RWPE2 (cell line): ENCODE data around the gene SPEN.

Experiments
- ATAC-seq: fragments of 200-7000 bp; cut with Tn5 transposase; 3 replicates; pipeline ENCODE4 v1.9.1; 2021; ENCODE audit warnings: low read depth
- DNase-seq: peaks from one replicate; pipeline ENCODE4 v3.0.0-alpha.2; 2020; ENCODE audit warnings: low spot score
- H3K27ac ChIP-seq: fragments of 450-650 bp; 2 replicates; pipeline ENCODE4 v1.5.1; 2017; ENCODE audit warnings: mild to moderate bottlenecking; ENCODE audit not compliant: poor library complexity, severe bottlenecking
- H3K27me3 ChIP-seq: fragments of 250-450 bp; sonication (Bioruptor Pico); 2 replicates; pipeline ENCODE4 v1.5.1; 2021; ENCODE audit warnings: mild to moderate bottlenecking, moderate library complexity; ENCODE audit not compliant: insufficient read depth, poor library complexity, severe bottlenecking
- H3K36me3 ChIP-seq: fragments of 250-450 bp; sonication (Bioruptor Pico); 2 replicates; pipeline ENCODE4 v1.5.1; 2020; ENCODE audit warnings: low read depth, mild to moderate bottlenecking, moderate library complexity
- H3K4me1 ChIP-seq: fragments of 250-450 bp; sonication (Bioruptor Pico); 2 replicates; pipeline ENCODE4 v1.5.1; 2021; ENCODE audit warnings: mild to moderate bottlenecking, moderate library complexity; ENCODE audit not compliant: insufficient read depth, poor library complexity, severe bottlenecking
- H3K4me3 ChIP-seq: fragments of 250-450 bp; sonication (Bioruptor Pico); 2 replicates; pipeline ENCODE4 v1.5.1; 2021; ENCODE audit warnings: mild to moderate bottlenecking, moderate library complexity; ENCODE audit not compliant: severe bottlenecking
- H3K9me3 ChIP-seq: fragments of 250-450 bp; sonication (Bioruptor Pico); 2 replicates; pipeline ENCODE4 v1.5.1; 2021; ENCODE audit warnings: mild to moderate bottlenecking, moderate library complexity; ENCODE audit not compliant: severe bottlenecking
- CTCF ChIP-seq: fragments of 450-650 bp; IDR thresholded peaks from one replicate; pipeline ENCODE4 v1.5.1; 2017; ENCODE audit warnings: mild to moderate bottlenecking, moderate library complexity; ENCODE audit not compliant: poor library complexity, severe bottlenecking

SPEN gene

GRCh38 chr1:15866721-15867201 is 19.3 kb downstream of the SPEN start:
- ATAC-seq (no peak), DNase-seq (no peak)
- H3K27me3 ChIP-seq, result no peaks in the 10 kb centered on the region
- no peak overlapping the region for H3K27ac ChIP-seq
- H3K36me3 ChIP-seq, result peaks cover 15% of the 10 kb centered on the region; the same call in 1 of the 2 replicates
- H3K9me3 ChIP-seq, result no peaks in the 10 kb centered on the region
- no peak for TF ChIP-seq CTCF
- peaks cover 11% of the 10 kb centered on the region for H3K4me1 ChIP-seq
- H3K4me3 ChIP-seq, result no peak overlapping the region

GRCh38 chr1:15867288-15867687 is 19.8 kb downstream of the SPEN start:
- H3K27ac ChIP-seq, result no peak overlapping the region
- peaks cover 11% of the 10 kb centered on the region; the same call in 1 of the 2 replicates for H3K36me3 ChIP-seq
- H3K9me3 ChIP-seq, result no peaks in the 10 kb centered on the region
- ATAC-seq (no peak), DNase-seq (no peak)
- H3K27me3 ChIP-seq, result no peaks in the 10 kb centered on the region
- no peak overlapping the region for H3K4me3 ChIP-seq
- TF ChIP-seq CTCF, result no peak
- H3K4me1 ChIP-seq, result peaks cover 9% of the 10 kb centered on the region

- ATAC-seq (no peak), DNase-seq (no peak)
- no peak overlapping the region for H3K4me3 ChIP-seq
- no peak overlapping the region for H3K27ac ChIP-seq
- H3K4me1 ChIP-seq, result peaks cover 8% of the 10 kb centered on the region
- H3K9me3 ChIP-seq, result no peaks in the 10 kb centered on the region
- no peak for TF ChIP-seq CTCF
- no peaks in the 10 kb centered on the region for H3K27me3 ChIP-seq
- H3K36me3 ChIP-seq, result peaks cover 30% of the 10 kb centered on the region
These were observed 21.9 kb downstream of the SPEN start for GRCh38 chr1:15869413-15869812.

- Histone ChIP-seq H3K4me3 (no peak overlapping the region), H3K9me3 (no peaks in the 10 kb centered on the region), H3K4me1 (peaks cover 8% of the 10 kb centered on the region), H3K36me3 (peaks cover 40% of the 10 kb centered on the region), H3K27ac (no peak overlapping the region), H3K27me3 (no peaks in the 10 kb centered on the region)
- no peak for TF ChIP-seq CTCF
- ATAC-seq (0 out of 3 replicates have a peak, but pooled peaks have one; percentile 25), DNase-seq (no peak)
These were observed 22.9 kb downstream of the SPEN start for GRCh38 chr1:15870421-15870820.

- Histone ChIP-seq H3K27me3 (no peaks in the 10 kb centered on the region), H3K27ac (no peak overlapping the region), H3K36me3 (peaks cover 65% of the 10 kb centered on the region), H3K4me1 (no peaks in the 10 kb centered on the region), H3K4me3 (no peak overlapping the region), H3K9me3 (no peaks in the 10 kb centered on the region)
- ATAC-seq (no peak), DNase-seq (no peak)
- no peak for TF ChIP-seq CTCF
These were observed 27.0 kb downstream of the SPEN start for GRCh38 chr1:15874471-15874870.
